ENCODE results near the gene NRROS.
"Not testable (repeated sequence)": the region's sequence is repeated elsewhere in the genome, so short reads cannot be mapped to it uniquely, and the experiment has no call there.

The NRROS gene

DNA sequence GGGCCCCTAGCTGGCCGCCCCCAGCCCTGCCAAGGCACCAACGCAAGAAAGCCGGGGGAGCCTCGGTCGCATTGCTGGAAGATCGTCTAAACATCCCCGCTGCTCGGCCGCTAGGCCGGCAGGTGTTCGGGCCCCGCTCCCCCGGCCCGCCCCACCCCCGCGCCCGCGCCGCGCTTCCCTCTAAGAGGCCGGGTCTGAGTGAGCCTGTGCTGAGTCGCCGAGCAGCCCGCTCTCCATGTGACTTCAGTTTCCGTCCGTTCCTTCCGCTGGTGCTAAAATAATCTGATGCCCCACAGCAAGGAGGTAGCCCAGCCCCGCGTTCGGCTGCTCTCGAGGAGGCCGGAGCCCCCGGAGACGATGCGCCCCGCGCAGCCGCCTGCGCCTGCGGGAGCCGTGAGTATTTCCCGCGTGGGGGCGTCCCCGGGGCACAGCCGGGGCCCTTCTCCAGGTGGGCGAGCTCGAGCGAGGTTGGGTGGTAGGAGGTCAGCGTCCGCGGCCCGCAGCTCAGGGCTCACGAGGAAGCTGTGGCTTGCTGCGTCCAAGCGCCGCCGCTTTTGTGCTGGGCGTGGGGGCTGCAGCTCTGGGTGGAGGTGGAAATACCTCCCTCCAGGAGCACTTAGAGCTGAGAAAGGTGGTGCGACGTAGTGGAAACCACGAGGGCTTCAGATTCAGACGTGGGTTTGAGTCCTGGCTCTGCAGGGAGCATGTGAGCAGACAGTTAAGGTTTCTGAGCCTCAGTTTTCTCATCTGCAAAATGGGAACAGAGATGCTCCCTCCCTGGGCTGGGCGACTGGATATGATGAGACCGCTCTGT is at the start of gene NRROS:
Gene NRROS (plus strand): TSS at position 212 of the 814 bp plus-strand sequence. CDS start 14,846 bp downstream, outside the sequence.
- DNase-seq, result peak; percentile 78

- no peak for DNase-seq
These were observed 49.2 kb upstream of the NRROS start for GRCh38 chr3:196590279-196590678.

DNA sequence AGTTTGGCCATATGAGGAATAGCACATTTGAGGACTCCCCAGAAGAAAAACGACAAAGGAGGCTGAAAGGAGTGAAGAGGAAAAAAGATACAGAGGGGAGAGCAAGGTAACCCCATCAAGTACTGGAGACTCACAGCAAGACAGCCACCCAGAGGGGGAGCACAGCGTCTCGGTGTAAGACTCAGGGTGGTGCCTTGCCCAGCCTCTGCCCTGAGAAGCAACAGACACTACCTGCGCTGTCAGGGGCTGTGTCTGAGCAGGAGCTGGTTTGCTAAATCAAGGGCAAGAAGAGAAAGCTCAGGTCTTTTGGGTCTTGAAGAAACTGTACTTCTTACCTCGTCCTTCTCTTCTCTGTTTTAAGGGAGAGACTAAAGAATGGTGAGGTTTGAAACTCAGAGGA is 43.1 kb upstream of the NRROS start:
- DNase-seq, result no peak

GRCh38 chr3:196597971-196598733 is 41.3 kb upstream of the NRROS start:
- DNase-seq, result not testable (repeated sequence)

GRCh38 chr3:196599734-196600128 is 39.8 kb upstream of the NRROS start:
- no peak for DNase-seq

DNA sequence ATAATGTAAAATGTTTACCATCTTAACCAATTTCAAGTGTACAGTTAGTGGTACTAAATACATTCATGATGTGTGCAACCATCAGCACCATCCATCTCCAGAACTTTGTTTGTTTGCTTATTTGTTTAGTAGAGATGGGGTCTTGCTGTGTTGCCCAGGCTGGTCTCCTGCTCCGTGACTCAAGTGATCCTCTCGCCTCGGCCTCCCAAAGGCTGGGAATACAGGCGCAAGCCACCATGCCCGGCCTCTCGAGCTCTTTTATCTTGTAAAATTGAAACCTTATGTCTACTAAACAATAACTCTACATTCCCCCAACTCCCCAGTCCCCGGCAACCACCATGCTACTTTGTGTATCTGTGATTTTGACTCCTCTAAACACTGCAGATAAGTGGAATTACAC is 39.1 kb upstream of the NRROS start:
- DNase-seq, result no peak

DNA sequence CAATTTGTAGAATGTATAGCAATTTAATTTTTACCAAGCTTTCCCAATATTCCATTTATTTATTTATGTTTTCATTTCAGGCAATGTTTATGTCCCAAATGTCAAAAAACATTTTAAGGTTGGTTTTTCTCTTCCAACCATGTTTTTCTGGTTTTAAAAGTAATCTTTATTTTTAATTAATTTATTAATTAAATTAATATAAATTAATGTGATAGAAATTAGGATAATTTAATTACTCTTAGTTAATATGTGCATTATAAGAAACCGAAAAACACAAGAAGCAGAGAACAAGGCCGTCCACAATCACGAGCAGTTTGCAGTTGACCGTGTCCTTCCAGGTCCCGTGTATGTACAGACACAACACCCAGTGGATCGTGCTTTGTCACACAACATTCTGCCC is 36.8 kb upstream of the NRROS start:
- no peak for DNase-seq

DNA sequence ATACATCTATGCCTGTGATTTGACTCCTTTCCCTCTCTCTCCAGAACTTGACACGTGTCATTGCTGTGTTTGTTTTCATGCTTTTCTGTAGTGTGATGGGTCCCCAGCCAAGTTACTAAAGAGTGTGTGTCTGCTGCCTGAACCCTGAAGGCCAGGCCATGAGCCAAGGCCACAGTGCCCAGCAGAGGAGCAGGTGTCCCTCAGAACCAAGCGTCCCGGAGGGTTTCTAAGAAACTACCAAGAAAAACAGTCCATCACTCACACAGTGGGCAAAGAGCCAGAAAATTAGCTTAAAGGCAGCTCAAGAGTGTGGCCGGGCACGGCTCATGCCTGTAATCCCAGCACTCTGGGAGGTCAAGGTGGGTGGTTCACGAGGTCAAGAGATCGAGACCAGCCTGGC is 35.8 kb upstream of the NRROS start:
- no peak for DNase-seq

GRCh38 chr3:196604548-196604947 is 34.9 kb upstream of the NRROS start:
- DNase-seq, result no peak

DNA sequence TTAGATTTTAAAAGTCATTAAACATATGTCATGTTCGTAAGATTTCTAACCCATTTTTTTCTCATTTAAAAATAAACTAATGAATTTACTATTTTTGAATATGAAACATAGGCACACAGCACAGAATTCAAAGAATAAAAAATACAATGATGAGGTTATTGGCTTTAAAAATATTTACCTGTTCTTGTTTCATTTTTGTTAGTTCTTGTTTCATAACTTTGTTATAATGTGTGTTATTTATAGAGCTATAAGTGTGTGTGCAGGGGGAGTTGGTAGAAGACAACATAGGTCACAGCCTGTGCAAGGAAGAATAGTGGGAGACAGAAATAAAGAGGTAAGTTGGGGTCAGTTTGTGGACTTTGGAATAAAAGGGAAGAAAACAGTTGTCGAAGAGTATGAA is 30.8 kb upstream of the NRROS start:
- DNase-seq, result no peak

GRCh38 chr3:196609343-196609775 is 30.1 kb upstream of the NRROS start:
- peak; percentile 98 for DNase-seq

DNA sequence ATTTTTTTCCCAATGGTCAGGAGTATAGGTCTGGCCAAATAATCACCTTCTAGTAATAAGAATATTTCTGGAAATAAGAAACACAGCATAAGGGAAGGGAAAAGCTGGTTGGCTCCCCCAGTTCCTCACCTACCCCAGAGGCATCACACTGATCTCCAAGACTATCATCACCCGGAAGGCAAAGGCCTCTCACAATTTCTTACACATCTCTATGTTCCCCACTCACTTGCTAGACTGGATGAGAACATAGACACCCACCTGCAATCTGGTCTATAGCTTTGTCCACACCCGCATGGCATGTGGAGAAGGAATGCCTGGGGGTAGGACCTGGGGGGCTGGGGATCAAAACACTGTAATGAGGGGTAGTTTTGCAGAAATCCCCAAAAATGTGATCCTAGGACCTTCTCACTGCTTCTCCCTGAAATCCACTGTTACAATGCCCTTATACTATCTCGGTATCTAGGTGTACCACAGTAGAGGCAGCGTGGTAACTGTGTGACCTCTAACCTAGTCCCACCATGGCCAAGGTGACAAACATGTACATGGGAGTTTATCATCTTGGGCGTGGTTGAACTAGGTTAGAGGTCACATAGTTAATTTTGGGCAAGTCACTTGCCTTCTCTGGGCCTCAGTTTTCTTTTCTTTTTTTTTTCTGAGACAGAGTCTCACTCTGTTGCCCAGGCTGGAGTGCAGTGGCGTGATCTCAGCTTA is 29.5 kb upstream of the NRROS start:
- no peak for DNase-seq

DNA sequence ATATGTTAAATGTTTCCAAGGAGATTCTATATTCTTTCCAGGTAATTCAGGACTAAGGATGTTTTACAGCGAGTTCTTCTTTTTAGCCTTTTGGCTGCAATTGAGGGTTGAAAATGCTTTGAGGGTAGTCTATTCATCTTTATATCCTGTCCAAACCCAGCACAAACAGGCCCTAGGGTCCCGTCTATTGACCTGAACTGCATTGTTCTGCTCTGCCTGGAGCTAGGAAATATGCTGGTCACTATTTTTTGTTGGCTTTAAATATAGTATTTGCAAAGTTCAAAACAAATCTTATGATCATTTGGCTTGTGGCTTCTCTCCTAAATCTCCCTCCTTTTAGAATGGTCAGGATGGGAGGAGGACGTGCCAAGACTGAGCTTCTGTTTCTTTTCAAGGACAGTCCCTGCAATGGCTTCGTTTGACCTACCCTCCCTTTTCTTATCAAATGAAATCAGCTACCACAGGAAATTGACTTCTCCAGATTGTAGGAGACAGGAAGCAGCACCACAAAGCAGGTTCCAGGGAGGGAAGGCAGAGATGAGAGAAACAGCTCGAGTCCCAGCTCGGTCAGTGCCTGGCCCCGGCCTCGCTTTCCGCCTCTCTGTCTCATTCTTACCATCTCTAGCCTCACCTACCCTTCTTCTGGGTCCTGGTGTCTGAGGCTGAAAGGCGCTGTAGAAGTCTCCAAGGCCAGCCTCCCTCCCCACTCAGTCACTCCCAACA is 27.6 kb upstream of the NRROS start:
- DNase-seq, result no peak

GRCh38 chr3:196615234-196615633 is 24.3 kb upstream of the NRROS start:
- not testable (repeated sequence) for DNase-seq

DNA sequence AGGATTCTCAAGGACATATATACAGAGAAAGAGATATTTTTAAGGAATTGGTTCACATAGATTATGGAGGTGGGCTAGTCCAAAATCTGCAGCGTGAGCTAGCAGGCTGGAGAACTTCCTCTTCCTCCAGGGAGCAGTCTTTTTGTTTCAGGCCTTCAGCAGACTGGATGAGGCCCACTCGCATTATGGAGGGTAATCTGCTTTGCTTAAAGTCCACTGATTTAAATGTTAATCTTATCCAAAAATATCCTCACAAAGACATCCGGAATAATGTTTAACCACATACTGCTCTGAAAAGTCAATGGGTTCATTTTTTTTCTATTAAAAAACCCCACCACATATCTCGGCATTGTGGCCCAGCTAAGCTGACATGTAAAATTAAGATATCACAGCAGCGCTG is 22.2 kb upstream of the NRROS start:
- DNase-seq, result no peak

- no peak for DNase-seq
These were observed 20.3 kb upstream of the NRROS start for GRCh38 chr3:196619223-196619622.

- DNase-seq, result not testable (repeated sequence)
These were observed 19.9 kb upstream of the NRROS start for GRCh38 chr3:196619627-196620026.

- no peak for DNase-seq
These were observed 19.3 kb upstream of the NRROS start for GRCh38 chr3:196620161-196620604.

GRCh38 chr3:196620684-196621083 is 18.8 kb upstream of the NRROS start:
- no peak for DNase-seq

- DNase-seq, result no peak
These were observed 17.9 kb upstream of the NRROS start for GRCh38 chr3:196621611-196622010.

DNA sequence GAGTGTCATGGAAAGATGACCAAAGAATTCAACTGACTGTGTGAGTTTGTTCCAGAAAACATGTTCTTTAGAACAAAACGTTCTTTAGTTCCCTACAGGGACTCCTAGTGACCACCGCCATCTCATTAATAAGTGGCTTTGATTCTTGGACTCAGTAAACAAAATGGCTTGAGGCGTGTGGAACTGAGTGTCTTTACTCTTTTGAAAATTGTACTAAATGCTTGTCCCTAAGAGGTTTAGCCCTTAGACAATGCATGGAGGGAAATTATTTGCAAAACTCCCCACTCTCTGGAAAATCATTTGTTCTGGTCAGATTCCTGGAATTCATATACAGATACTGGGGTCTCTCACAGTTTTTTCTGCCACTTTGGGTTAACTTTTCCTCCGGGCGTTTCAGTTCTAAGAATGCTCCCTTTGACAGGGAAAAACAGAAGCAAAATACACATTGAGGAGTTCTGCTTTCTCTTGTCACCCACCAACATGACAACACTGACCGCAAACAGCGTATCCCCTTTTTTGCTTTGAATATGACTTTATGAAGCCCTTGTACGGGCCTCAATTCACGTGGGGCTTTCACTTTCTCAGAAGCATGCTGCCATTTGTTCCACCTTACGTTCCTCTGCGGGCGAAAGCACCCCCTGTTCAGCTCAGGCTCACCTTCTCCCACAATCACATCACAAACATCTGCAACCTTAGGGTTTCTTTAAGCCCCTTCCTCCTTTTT is 15.3 kb upstream of the NRROS start:
- DNase-seq, result no peak

DNA sequence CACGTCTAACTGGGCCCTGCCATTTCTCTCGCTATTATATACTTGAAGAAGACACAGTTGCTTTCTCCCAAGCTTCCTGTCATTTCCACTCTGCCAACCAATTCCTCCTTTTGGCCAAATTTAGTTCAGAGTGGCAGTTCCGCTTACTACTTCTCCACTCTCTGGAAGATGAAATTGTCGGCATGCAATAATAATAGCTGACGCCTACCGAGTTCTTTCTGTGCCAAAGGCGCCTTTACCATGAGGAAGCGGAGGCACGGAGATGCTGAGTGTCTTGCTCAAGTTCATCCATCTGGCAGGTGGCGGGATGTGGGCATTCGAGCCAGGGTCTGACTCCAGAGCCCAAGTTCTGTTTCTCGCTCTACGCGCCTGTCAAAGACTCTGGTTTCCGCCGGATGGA is 14.6 kb upstream of the NRROS start:
- DNase-seq, result no peak
